HG03558 (cell line): ENCODE measurements around the gene MED17.

ENCODE experiments used
- ATAC-seq: cut with Tn5 transposase; IDR thresholded peaks from one replicate; pipeline ENCODE4 v1.9.1; 2021; ENCODE audit warnings: moderate number of reproducible peaks; ENCODE audit not compliant: unreplicated experiment; ENCODE audit errors: extremely low read depth

The MED17 gene

DNA sequence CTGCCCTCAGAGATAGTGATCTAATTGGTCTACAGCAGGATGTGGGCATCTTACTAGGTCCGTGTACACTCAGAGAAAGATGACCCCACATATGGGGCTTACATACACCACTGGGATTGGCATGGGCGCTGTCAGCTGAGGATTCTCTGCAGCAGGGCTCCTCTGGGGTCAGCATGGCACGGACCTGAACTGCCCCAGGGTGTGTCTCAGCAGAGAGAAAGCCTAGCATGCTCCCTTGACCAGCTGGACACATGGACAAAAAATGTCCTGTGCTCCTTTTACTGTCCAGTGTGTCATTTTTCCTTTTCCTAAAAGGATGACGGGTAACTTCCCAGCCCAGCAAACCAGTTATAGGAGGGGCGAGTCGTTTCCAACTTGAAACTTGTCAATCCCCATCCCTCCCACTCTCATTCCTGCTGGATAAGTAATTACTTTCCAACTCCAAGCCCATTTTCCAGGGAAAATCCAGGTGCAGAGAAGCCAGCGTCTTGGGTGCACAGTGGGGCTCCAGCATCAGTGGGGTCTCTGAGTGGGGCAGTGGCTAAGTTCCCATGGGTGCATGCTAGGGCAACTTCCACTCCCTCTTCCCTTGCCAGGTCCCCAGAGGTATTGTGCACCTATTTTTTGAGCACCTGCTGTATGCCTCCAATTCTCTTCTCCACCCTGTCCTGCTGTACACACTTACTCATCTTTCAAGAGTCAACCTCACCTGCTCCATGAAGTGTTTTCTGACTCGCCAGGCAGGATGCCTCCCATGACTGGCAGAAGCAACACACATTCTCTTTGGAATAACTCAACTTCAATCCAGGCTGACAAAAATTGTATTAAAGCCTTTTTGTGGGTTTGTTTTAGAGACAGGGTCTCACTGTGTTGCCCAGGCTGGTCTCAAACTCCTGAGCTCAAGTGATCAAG is 61.4 kb downstream of the MED17 start:
- no peak for ATAC-seq

DNA sequence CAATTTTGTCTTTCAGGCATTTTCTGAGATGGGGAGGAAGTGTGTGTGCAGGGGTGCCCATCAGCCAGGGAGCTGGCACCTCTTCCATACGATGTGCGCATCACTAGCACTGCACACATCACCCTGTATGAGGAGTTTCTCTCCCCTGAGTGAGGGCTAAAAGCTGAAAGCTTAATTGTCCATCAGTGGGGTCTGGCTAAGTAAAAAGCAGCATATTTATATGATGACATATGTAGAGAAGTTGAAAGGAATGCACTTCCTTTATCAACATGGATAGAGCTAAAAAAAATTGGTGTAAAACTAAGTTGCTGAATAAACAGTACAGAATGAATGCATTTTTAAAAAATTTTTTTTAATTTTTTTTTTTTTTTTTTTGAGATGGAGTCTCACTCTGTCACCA is 62.3 kb downstream of the MED17 start:
- ATAC-seq = no peak

DNA sequence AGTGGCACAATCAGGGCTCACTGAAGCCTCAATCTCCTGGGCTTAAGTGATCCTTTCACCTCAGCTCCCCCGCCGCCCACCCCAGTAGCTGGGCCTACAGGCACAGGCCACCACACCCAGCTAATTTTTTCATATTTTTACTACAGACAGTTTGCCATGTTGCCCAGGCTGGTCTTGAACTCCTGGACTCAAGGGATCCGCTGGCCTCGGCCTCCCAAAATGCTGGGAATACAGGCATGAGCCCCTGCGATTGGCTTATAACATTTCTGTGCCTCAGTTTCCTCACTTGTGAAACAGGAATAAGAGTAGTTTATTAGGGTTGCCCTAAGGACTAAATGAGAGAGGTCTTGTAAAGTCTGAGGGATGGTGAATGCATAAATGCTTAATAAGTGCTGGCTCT is 65.1 kb downstream of the MED17 start:
- ATAC-seq = no peak

DNA sequence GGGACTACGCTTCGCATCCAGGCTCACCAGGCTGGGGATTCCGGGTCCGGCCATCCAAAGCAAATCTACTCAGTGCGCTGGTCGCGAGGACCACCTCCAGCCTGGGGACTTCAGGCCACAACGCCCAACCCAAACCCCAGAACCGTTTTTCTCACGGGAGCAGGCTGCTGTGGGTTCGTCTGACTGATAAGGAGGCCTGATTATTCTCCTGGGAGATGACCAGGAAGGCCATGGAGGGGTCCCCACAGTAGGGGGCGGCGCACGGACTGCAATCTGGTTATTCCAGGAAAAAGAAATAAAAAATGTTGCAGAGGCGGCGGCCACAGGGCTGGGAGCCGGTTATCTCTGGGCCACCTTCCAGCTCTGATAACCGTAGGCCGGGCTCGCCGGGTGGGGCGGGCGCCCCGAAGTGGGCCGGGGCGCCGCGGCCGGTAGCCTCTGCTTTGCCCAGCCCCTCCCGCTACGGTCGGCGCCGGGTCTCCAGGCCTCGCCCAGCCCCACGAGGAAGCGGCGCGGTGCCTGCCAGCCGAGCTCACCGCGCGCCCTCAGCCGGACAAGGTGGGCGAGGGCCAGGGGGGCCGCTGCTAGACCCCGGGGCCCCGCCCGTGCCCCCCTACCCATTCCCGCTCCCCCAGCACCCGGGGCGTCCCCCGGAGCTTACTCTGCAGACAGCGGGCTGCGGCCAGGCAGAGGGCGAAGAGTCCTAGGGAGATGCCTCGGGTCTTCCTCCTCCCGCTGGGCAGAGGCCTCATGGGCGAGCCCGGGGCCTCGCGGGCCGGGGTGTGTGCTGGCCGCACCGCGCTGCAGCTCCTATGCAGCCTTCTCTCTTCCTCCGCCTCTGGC is 65.9 kb downstream of the MED17 start:
- no peak for ATAC-seq

DNA sequence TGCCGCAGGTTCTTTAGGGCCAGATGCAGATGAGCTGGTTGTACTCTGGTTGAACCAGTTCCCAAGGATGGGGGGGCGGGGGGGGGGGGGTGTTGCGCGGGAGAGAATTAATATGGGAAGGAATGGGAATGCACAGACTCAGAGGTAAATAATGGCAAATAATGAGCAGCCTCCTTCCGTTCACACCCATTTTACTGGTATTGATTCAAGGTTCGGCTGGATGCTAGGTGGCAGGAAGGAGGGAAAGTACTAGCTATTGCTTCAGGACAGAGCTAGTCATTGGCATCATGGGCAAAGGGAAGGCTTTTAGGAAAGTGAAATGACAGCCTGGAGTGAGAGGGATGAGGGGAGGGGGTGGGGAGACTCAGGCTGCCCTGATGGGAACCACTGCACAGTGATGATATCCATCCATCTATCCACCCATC is 66.5 kb downstream of the MED17 start, which contains the start of gene VSTM5:
VSTM5 (minus strand) TSS at position 25 of the 425 bp plus-strand sequence. CDS start 116 bp downstream, outside the sequence.
- ATAC-seq = no peak

DNA sequence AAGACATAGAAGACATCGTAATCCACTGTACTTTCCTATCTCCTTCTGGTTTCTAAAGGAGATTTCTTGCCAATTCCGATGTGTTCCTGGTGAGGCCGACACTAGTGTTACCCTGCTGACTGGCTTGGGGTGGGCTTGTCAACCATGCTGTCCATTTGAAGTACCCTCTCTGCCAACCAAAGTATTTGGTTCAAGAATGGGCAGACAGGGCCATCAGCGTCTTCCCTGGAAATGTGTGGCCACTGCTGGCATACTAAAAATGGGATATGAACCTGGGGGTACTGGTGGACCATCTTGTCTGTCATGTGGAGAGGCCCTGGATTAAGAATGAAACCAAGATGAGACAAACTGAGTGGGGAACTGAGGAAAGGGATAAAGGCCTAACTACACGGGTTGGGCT is 68.2 kb downstream of the MED17 start:
- no peak for ATAC-seq

DNA sequence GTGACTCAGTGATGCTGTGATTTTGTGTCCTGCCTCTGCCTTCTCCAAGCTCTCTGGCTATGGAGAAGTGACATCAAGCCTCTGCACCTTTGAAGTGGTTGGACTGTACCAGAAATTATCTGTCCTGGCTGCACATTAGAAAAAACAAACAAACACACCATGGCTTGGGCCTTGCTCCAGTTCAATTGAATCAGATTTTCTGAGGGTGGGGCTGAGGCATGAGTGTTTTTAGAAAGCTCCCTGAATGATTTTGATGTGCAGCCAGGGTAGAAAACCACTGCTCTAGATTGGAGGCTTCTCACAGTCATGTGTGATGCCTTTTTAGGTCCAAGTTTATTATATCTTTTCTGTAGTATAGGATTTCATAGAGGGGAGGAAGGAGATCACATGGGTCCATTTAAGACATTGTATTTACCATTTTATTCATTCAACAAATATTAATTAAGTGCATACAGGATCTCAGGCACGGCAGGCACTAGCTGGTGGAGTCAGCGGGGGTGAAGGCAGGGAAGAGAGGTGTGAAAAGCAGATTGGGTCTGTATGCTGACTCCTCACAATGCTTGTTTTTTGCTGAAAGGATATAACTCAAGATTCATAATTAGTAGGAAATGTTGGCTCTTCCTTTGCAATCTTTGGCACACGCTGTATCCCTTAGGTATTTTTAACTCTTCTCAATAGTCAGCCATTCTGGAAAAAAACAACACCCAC is 73.5 kb downstream of the MED17 start:
- no peak for ATAC-seq

DNA sequence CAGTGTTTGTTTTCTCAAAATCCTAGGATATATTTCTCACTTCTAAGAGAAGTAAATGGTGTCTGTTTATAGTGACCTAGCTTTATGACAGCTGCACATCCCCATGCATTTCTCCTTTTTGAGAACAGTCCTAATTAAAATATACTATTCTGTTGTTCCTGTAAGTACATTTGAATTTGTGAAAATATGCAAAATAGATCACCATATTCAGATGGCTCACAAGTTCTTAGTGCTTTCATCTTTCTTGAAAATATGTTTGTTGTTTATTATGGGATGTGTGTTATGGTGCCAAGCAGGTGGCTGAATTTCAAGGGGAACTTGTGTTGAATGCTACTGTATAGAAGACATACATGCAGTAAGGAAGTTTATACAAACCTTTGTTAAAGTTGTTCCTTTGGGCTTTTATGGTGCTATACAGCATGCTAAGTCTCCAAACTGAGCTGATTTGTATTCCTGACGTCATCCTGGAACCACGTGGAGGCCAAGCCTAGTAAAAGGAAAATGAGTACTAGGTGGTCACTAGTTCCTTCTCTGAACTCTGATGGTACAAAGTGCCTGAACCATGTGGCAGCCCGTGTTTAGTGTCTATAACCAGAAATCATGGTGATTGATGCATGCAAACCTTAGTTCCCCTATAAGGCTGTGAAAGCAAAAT is 74.2 kb downstream of the MED17 start:
- ATAC-seq = no peak

DNA sequence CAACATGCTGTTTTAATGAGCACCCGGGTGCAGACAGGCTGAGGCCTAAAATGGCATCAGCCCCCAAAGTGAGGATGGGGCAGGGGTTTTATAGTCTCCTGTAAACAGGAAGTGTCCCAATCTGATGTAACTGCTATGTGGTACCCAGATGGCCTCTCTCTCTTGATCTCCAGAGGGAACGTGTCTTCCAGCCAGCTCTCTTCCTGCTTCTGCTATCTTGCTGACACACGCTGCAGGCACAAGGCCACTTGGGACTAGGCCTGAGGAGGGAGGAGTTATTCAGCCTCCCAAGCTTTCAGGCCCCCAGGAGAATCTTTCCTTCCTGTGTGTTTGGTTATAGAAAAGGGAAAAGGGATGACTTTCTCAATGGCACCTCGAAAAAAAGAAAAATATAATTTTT is 77.7 kb downstream of the MED17 start:
- ATAC-seq = no peak
